Transverse colon (tissue), 4 donors: ENCODE results near the gene SUSD4. TPM values are rescaled to one million over a fixed set of nuclear protein-coding genes. Genes with fewer than 3 reads are reported as not detected.

Source experiments
- DNase-seq: peaks from one replicate; pipeline ENCODE4 v3.0.0-alpha.2; 2019
- H3K27ac ChIP-seq, 4 donors: fragments of 200-600 bp; sonication (generic); 2 replicates each; pipeline ENCODE4 v1.5.1; 2016 to 2018; ENCODE audit warnings: inconsistent platforms in 4 of 4
- H3K27me3 ChIP-seq: fragments of 200-600 bp; sonication (generic); 2 replicates; pipeline ENCODE4 v1.5.1; 2017; ENCODE audit warnings: inconsistent platforms
- H3K36me3 ChIP-seq, 4 donors: fragments of 200-600 bp; sonication (generic); 2 replicates each; pipeline ENCODE4 v1.5.1; 2017 to 2019; ENCODE audit warnings: inconsistent platforms in 4 of 4
- H3K4me1 ChIP-seq, 4 donors: fragments of 200-600 bp; sonication (generic); 2 replicates each; pipeline ENCODE4 v1.5.1; 2017 to 2020; ENCODE audit warnings: inconsistent platforms in 4 of 4
- H3K4me3 ChIP-seq, 4 donors: fragments of 200-600 bp; sonication (generic); 1 replicate in 1 of 4; 2 replicates in 3 of 4; pipeline versions ENCODE4 v1.5.1 to v1.6.1; 2017 to 2019; ENCODE audit warnings: inconsistent platforms in 4 of 4
- H3K9me3 ChIP-seq, 2 donors: fragments of 200-600 bp; sonication (generic); 2 replicates each; pipeline ENCODE4 v1.5.1; 2017 to 2019; ENCODE audit warnings: inconsistent platforms in 2 of 2
- CTCF ChIP-seq, 5 experiments: fragments of 200-600 bp in 3 of 5; fragments of 450-650 bp in 2 of 5; sonication (generic) in 3 of 5; IDR thresholded peaks; 1 replicate in 2 of 5; 2 replicates in 3 of 5; pipeline ENCODE4 v1.5.1; 2016 to 2017; ENCODE audit warnings: antibody characterized with exemption in 5 of 5, inconsistent platforms in 3 of 5, mild to moderate bottlenecking in 2 of 5, moderate library complexity in 1 of 5
- EP300 ChIP-seq: sonication (generic); formaldehyde crosslinking; IDR thresholded peaks from one replicate; pipeline ENCODE4 v1.6.1; 2017; ENCODE audit warnings: antibody characterized with exemption, low read depth
- POLR2A ChIP-seq: fragments of 450-650 bp; IDR thresholded peaks from one replicate; pipeline ENCODE4 v1.6.1; 2016; ENCODE audit warnings: antibody characterized with exemption, mild to moderate bottlenecking, moderate library complexity
- POLR2AphosphoS5 ChIP-seq, 3 donors: sonication (generic); formaldehyde crosslinking; IDR thresholded peaks; one replicate each; pipeline ENCODE4 v1.6.1; 2016; ENCODE audit warnings: antibody characterized with exemption in 3 of 3
- WGBS, 2 donors: methylation state at CpG; one replicate each; pipeline ENCODE4 v1.1.5; 2018; ENCODE audit warnings: low coverage in 1 of 2; 5-methylcytosine and 5-hydroxymethylcytosine counted together
- in situ Hi-C, 4 donors: fragments of 200-750 bp; cut with MboI; loops; one replicate each; pipeline versions ENCODE4 v1.15.0 to v1.15.1; 2017; ENCODE audit warnings: low sequenced_read_pairs in 3 of 4, low pct_ligation_motif_present in 1 of 4, low pct_unique_long_range_greater_than_20kb in 1 of 4
- intact Hi-C: fragments of 100-400 bp; cut with DNase I; formaldehyde crosslinking; loops from one replicate; pipeline ENCODE4 v1.15.1; 2023; ENCODE audit warnings: low total_unique reads
- total RNA-seq, 4 donors: library from RNA; depleted of rRNA; stranded (reverse); fragments of >200 nt; gene quantifications; one replicate each; pipeline ENCODE4 v1.1.0, GENCODE V29; 2016

SUSD4 gene
- total RNA-seq, 4 donors from 2014 or later = 0.32 to 1.2 TPM; not detected in 2

GRCh38 chr1:223209293-223209898 lies 154.6 kb downstream of the SUSD4 start:
- 60 to 88% methylated on average over 1 to 7 of the region's 7 CpGs for WGBS, 2 donors
- H3K9me3 ChIP-seq = no peaks in the 10 kb centered on the region
- H3K4me3 ChIP-seq = no peak overlapping the region
- TF ChIP-seq CTCF (IDR thresholded peaks at IDR 0.05) (no peak), POLR2A (no peak), EP300 (no peak), POLR2AphosphoS5 (IDR thresholded peaks at IDR 0.05) (no peak)
- H3K27ac ChIP-seq = no peak overlapping the region
- H3K27me3 ChIP-seq = no peaks in the 10 kb centered on the region
- H3K36me3 ChIP-seq = no peaks in the 10 kb centered on the region
- in situ Hi-C loops (no loop called here), intact Hi-C loops (no loop called here)
- H3K4me1 ChIP-seq = no peaks in the 10 kb centered on the region
- no peak for DNase-seq

GRCh38 chr1:223208164-223209076 lies 155.6 kb downstream of the SUSD4 start:
- 78 to 94% methylated on average over 6 to 13 of the region's 13 CpGs for WGBS, 2 donors

GRCh38 chr1:223207293-223208066 lies 156.5 kb downstream of the SUSD4 start:
- Histone ChIP-seq H3K27me3 (no peaks in the 10 kb centered on the region), H3K4me1 (no peaks in the 10 kb centered on the region), H3K4me3 (no peak overlapping the region), H3K27ac (no peak overlapping the region), H3K9me3 (no peaks in the 10 kb centered on the region), H3K36me3 (no peaks in the 10 kb centered on the region)
- in situ Hi-C loops = no loop called here
- no peak for TF ChIP-seq POLR2A
- no peak for TF ChIP-seq EP300
- TF ChIP-seq CTCF (IDR thresholded peaks at IDR 0.05) = no peak
- TF ChIP-seq POLR2AphosphoS5 (IDR thresholded peaks at IDR 0.05) = no peak
- DNase-seq = no peak
- intact Hi-C loops = no loop called here
- WGBS, 2 donors = 41 to 60% methylated on average over 3 of the region's 3 CpGs

More at GRCh38 chr1:223208164-223209076, 155.6 kb downstream of the SUSD4 start:
- Histone ChIP-seq H3K9me3 (no peaks in the 10 kb centered on the region), H3K36me3 (no peaks in the 10 kb centered on the region), H3K4me1 (no peaks in the 10 kb centered on the region), H3K27ac (no peak overlapping the region), H3K4me3 (no peak overlapping the region), H3K27me3 (no peaks in the 10 kb centered on the region)
- DNase-seq = no peak
- intact Hi-C loops (no loop called here), in situ Hi-C loops (no loop called here)
- TF ChIP-seq POLR2A (no peak), EP300 (no peak), CTCF (IDR thresholded peaks at IDR 0.05) (no peak), POLR2AphosphoS5 (IDR thresholded peaks at IDR 0.05) (no peak)

DNA sequence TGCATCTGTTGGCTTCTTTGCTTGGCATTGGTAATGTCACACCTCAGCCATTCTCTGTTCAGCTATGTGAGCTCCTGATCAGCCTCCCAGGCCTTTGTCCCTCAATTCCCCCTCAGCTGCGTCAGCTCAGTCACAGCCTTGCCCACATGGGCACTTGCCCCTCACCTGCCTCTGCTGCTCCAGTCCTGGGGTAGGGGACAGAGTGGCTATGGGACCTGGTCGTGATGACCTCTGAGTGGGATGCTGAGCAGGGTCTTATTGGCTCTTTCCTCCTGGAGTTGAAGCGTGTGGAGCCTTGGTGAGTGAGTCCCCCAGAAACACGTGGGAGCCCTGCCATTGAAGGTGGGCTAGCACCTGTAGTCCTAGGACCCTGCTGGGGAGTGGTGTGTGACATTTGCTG lies 159.6 kb downstream of the SUSD4 start:
- in situ Hi-C loops = no loop called here
- no peak overlapping the region for H3K4me3 ChIP-seq
- no peaks in the 10 kb centered on the region for H3K36me3 ChIP-seq
- no peaks in the 10 kb centered on the region for H3K4me1 ChIP-seq
- 91% methylated on average over 4 of the region's 4 CpGs; no CpG with 5 or more reads in 1 of the 2 donors for WGBS, 2 donors
- no peak for TF ChIP-seq CTCF (IDR thresholded peaks at IDR 0.05)
- TF ChIP-seq POLR2A = no peak
- TF ChIP-seq EP300 = no peak
- no peak for TF ChIP-seq POLR2AphosphoS5 (IDR thresholded peaks at IDR 0.05)
- no peak overlapping the region for H3K27ac ChIP-seq
- DNase-seq = no peak
- H3K9me3 ChIP-seq = no peaks in the 10 kb centered on the region
- no peaks in the 10 kb centered on the region for H3K27me3 ChIP-seq
- intact Hi-C loops = no loop called here
